GM21360 (cell line): ENCODE measurements around the gene PTPRU.
"Not testable (repeated sequence)": the region's sequence is repeated elsewhere in the genome, so short reads cannot be mapped to it uniquely, and the experiment has no call there.

Experiments used
- ATAC-seq: cut with Tn5 transposase; IDR thresholded peaks from one replicate; pipeline ENCODE4 v1.9.1; 2021; ENCODE audit warnings: mild to moderate bottlenecking, moderate library complexity; ENCODE audit not compliant: unreplicated experiment

The PTPRU gene

DNA sequence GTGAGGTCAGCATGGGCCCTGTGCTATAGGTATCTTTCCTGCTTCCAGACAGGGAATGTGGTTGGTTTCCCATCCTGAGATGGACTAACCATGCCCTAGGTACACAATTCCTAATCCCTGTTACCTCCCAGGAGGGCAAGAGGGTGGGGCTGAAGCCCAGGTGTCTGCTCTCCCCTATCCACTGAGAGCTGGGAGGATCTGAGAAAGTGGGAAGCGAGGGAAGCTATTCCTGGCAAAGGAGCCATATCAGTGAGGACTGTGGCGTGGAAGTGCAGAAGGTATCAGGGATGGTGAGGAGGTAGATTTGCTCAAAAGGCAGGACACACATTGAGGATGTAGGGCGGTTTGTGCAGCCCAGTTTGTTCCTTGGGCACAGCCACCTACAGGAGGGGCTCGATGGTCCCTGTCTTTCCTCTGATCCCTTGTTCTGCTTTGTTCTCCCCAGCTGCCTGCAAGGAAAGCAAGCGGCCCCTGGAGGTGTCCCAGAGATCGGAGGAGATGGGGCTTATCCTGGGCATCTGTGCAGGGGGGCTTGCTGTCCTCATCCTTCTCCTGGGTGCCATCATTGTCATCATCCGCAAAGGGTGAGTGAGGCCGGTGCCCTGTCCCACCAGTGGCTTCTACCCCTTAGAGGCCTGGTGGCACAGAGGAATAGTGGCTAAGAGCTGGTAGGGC is 48.1 kb downstream of the PTPRU start:
- no peak for ATAC-seq

DNA sequence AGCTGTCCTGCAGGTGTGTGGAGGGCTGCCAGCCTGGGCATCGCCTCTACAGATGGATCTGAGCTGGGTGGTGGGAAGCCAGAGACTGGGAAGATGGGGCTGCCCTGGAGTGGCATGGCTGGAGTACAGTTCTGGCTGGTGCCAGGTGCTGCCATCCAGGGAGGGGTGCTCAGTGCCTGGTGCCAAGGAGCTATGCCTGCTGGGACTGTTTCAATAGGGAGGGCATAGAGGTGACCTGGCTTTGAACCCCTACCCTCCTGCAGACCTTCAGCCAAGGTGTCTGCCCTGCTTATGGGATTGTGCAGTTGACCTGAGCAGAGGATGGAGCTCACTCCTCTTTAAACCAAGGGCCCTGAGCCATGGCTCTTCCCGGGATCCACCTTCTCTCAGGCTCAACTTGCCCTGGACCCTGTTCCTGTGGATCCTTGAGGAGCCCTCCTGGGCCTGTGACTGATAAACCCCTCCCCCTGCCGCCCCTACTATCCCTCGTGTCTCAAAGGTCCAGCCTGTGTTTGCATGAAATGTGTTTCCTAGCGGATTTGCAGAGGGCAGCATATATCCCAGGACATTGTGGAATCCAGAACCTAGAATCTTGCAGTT is 48.7 kb downstream of the PTPRU start:
- no peak for ATAC-seq

DNA sequence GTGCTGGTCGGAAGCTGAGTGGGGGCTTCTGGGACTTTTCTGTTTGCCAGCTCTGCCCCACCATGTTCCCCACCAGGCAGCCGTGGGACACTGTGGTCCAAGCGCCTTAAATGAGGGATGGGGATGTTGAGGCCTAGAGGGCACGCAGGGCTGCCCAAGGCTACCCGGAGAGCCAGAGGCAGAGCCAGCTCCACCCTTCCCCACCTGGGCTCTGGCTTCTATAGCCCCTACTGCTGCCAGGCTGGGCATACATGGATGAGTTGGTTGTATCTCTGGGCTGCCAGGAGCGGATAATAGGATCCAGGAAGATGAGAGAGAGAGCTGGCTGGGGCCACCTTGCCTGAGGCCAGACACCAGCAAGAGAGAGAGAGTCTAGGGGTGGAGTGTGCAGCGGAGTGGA is 49.4 kb downstream of the PTPRU start:
- ATAC-seq = no peak

DNA sequence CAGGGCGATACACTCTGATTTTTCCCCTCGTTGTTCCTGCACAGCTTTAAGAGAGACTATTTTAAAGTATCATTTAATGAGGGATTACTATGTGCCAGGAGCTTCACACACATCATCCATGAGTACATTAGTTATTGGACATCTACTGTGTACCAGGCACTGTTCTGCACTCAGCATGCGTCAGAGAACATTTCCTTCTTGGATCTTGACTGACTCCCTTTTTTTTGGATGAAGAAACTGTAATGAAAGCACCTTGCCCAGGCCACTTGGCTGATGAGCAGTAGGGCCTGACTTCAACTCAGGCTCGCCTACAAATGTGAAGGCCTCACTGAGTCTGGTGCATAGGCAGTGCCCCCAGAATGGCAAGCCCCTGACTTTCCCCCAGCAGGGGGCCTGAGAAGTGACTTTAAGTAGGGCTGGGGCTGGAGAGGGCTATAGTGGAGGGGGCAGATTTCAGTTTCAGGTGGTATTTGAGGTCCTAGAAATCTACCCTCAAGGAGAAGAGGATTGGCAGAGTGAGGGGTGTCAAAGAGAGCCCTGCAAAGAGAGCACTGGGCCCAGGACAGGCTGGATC is 50.0 kb downstream of the PTPRU start:
- no peak for ATAC-seq

DNA sequence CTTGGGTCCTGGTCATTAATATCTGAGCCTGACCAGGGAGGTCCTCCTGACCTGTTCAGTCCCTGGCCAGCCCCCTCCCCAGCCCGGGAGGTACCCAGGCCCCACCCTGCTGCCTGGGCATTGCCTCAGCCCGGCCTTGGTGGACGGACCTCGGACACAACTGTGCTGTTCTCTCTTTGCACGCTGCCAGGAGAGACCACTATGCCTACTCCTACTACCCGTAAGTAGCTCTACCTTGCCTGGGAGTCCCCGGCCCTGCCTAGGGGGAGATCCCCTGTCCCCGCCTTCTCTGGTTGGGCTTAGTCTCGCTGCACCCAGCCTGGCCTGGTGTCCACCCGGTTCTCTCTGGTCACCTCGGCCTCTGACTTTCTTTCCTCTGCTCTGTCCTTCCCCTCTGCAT is 53.2 kb downstream of the PTPRU start:
- ATAC-seq = no peak

DNA sequence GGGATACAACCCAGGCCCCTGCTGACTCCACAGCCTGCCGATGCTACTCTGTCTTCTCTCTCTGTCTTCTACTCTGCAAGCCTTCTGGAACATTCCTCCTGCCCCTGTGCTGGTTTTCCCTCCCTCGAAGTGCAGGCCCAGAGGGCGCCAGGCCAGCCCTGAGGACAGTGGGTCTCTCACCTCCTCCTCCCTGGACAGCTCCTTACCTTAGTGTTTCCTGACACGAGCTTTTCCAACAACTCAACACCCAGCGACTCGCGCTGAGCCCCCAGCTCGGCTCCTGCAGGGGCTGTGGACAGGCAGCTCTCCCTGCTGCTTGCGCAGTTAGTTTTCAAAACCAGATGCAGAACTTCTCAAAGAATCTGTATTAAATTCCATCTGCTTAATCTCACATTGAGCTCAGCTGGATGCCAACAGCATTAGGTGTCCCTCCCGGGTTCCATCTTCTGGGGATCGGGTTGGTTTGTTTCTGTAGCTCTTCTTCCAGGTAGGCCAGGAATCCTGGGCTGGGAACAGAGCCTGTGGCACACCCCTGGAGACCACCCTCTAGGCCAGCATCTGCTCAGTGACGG is 54.2 kb downstream of the PTPRU start:
- no peak for ATAC-seq

DNA sequence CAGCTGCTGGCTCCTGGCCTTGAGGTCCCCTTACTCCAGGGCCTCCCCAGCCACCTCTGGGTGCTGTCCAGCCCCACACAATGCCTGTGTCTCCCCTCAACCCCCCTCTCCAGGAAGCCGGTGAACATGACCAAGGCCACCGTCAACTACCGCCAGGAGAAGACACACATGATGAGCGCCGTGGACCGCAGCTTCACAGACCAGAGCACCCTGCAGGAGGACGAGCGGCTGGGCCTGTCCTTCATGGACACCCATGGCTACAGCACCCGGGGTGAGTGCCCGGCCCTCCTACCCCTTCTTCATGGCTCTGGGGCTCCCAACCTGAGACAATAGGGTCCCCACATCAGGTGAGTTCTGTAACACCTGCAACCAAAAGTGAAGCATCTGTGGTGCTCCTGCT is 55.4 kb downstream of the PTPRU start:
- no peak for ATAC-seq

DNA sequence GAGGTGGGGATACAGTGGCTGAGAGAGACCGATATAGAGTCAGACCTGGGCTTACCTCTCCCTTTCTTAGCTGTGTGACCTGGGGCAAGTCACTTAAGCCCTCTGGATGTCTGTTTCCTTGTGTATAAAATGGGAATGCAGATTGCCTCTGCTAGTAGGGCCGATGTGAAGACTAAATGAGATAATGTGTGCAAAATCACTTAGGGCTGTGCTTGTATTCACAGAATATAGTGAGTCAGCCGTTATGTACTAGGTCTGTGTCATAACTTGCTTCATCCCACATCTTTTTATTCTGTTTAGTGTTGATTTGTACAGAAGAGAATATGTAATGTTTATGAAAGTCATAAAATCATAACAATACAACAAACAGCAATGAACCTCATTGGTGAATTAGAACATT is 56.0 kb downstream of the PTPRU start:
- no peak for ATAC-seq

DNA sequence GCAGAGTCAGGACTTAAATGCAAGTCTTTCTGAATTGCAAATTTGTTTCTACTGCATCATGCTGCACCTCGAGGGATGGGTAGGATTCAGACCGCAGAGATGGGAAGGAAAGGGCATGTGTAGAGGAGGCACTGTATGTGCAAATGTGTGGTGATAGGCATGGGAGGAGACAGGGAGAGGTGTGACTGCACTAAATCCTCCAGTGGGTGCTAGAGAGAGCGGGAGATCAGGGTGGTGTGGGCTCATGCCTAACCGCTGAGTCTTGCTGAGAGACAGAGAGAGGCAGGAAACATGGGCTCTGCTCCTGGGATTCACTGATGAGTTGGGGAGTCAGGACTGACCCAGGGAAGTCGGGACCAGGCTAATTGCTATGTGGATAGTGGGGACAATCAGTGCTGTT is 61.1 kb downstream of the PTPRU start:
- ATAC-seq = no peak

DNA sequence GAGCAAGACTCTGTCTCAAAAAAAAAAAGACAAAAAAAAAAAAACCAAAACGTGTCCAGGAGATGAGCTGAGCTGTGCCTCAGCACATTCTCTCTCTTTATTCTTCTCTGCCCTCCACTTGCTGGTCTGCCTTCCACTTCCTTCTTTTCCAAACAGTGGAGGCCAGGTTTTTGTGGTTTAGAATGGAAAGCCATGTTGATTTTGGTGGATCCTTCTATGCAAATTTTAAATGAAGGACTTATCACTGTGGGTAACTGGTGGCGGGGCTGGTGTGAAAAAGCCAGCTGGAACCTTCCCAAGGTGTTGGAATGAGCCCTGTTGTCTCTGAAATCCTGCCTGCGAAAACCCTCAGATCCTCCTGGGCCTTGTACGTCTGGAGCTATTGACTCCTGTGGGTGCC is 61.9 kb downstream of the PTPRU start:
- no peak for ATAC-seq

DNA sequence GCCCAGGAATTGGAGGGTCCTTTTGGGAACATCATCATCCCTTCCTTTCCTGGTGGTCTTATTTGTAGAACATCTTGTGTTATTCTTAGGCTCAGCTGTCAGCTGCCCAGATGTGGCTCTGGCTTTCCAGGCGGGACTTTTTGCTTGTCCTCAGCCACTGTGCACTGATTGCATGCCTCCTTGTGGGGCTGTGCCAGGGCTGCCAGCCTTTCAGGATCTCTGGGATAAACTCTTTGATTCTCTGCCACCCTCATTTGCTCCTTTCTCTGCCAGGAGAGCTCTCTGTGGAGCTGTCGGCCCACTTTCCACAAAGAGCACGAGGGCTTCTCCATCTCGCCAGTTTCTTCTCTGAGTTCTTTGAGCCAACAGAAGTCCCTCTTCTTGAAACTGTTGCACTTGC is 63.1 kb downstream of the PTPRU start:
- no peak for ATAC-seq

DNA sequence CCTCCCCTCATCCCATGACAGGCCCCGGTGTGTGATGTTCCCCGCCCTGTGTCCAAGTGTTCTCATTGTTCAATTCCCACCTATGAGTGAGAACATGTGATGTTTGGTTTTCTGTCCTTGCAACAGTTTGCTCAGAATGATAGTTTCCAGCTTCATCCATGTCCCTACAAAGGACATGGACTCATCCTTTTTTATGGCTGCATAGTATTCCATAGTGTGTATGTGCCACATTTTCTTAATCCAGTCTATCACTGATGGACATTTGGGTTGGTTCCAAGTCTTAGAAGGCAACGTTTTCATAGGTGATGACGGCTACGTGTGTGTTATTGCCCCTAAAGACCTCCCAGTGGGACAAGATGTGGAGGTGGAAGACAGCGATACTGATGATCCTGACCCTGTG is 65.4 kb downstream of the PTPRU start:
- ATAC-seq = not testable (repeated sequence)

DNA sequence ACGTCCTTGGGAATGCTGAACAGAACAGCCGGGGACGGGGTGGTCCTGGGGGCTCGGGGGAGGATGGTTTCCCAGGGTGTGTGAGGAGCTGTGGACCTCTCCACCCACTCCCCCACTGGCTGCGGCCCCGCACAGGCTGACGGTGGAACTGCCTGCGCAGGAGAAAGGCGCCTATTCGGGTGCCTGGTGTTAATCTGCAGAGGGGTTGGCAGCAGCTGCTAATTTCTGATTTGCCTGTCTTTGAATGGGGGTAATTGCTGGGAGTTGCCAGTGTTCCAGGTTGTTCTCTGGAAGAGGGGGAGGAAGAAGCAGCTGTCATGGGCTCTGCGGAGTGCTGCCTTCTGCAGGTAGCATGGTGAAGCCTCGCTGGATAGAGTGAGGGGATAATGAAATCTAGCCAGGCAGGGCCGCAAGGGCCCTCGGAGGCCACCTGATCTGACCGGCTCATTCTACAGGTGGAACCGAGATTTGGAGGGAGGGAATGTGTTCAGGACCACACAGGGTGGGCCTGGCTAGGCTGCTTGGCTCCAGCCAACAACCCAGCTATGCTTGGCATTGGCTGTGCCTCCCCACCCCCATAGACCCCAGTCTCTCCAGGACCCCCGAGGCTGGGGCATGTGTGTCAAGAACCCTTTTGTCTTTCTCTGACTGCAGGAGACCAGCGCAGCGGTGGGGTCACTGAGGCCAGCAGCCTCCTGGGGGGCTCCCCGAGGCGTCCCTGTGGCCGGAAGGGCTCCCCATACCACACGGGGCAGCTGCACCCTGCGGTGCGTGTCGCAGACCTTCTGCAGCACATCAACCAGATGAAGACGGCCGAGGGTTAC is 67.1 kb downstream of the PTPRU start:
- ATAC-seq = no peak

DNA sequence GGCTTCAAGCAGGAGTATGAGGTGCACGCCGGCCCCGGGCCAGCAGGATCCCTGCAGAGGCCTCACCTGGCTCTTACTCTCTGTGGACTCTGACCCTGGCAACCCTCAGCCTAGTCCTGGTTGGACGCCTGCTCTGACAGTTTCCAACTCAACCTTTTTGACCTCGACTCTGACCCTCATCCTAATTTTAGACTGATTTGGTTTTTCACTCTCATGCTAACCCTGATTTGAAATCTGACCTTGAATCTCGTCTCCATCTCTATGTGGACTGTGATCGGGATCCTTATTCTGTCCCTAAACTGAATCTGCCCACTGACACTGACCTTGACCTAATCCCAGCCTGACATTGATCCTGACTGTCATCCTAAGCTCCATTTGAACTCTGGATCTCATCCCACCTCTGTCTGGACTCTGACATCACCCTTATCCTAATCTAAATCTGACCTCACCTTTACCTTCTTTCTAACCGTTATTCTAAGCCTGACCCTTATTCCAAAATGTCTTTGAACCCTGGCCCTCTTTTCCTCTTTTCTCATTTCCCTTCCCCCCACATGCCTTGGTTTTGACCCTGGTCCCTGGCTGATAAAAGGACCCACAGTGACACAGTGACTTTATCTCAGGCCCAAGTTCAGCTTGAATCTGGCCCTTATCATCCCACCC is 67.8 kb downstream of the PTPRU start:
- no peak for ATAC-seq

DNA sequence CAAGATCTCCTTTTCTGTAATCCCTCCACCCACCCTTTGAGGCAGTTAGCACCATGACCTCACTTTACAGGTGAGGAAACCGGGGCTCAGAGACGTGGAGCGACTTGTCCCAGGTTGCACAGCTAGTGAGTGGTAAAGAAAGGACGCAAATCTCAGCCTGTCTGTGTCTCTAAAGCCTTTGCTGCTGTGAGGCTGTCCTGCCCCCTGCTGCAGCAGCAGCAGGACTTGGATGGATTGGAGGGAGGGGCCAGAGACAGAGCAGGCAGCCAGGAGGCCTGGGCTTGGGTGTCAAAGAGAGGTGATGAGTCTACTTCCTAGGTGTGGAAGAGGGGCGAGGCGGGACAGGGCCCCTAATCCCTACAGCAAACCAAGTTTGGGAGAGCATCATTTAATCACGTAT is 69.6 kb downstream of the PTPRU start:
- no peak for ATAC-seq

DNA sequence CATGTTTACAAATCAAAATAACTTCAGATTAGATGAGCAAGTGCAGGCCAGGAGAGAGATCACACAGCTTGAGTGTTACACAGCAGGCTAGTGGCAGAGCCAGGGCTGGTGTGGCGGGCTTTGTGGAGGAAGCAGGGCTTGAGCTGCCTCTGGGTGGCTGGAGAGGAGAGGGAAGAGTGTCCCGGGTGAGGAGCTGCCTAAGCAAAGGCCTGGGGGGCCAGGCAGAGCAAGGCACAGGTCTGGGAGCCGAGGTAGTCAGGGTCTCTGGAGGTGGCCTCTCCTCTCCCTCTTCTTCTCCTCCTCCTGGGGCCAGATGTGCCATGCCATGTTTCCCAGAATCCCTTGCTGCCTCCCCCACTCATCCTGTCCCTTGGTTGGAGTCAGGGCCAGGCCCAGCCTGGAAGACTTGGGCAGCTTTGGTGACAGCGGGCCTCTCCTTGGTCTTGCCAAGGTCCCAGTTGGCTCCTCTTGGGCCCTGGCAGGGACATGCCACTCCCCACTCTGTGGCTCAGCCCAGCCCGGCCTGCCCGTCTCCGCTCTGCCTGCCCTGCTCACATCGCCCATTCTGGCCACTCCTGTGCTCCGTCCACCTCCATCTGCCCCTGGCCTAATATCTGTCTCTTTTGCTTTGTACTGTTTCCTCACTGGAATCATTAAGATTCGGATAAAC is 70.3 kb downstream of the PTPRU start:
- no peak for ATAC-seq

DNA sequence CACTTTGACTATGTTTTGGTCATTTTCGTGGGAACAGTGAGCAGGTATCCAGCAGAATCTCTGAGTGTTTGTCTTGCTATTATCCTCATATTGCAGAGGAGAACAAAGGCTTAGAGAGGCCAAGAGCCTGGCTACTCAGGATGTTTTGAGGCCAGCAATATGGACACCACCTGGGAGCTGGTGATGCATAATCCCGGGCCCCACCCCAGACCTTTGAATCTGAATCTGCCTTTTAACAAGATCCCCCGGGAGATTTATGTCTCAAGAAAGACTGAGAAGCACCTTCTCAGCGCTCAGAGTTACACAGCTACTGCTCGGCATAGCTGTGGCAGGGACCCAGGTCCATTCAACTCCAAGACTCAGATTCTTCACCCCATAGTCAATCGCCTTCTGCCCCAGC is 72.8 kb downstream of the PTPRU start:
- ATAC-seq = no peak

DNA sequence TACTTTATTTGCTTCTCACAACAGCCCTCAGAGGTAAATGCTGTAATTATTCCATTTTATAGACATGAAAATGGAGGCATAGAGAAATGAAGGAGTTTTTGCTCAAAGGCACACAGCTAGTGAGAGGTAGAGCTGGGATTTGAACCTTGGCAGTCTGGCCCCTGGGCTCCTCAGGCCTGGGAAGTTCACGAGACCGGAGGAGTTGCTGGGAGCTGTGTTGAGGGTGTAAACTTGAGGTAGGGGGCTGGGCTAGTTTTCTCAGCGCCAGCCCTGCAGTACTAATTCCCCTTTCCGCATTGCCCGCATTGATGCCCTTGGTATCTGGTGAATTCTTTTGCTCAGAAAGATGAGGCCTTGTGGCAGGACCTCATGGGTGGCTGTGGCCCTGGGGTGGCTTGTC is 73.3 kb downstream of the PTPRU start:
- no peak for ATAC-seq

DNA sequence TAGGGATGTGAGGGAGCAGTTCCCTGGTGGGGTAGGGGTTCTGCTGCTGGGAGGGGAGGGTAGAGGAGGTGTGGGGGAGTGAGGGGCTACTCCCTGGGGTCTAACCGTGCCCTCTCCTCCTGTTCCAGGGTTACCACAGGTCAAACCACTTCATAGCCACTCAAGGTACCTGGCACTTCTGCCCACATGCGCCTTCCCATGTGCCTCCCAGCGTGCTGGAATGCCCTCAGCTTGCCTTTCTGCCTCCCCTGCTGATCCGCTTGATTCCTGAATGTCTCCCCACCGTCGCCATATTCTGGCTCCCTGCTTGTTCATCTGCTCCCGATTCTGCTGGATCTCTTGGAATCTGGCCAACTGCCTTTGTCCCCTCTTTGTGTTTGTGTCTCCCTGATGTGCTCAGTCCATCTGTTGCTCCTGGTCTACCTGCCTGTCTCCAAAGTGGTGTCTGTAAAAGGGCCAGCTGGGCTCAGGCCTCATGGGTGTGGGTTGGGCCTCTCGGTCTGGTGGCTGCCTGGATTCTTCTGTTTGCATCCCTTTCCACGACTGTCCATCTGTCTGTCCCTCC is 74.4 kb downstream of the PTPRU start:
- no peak for ATAC-seq

DNA sequence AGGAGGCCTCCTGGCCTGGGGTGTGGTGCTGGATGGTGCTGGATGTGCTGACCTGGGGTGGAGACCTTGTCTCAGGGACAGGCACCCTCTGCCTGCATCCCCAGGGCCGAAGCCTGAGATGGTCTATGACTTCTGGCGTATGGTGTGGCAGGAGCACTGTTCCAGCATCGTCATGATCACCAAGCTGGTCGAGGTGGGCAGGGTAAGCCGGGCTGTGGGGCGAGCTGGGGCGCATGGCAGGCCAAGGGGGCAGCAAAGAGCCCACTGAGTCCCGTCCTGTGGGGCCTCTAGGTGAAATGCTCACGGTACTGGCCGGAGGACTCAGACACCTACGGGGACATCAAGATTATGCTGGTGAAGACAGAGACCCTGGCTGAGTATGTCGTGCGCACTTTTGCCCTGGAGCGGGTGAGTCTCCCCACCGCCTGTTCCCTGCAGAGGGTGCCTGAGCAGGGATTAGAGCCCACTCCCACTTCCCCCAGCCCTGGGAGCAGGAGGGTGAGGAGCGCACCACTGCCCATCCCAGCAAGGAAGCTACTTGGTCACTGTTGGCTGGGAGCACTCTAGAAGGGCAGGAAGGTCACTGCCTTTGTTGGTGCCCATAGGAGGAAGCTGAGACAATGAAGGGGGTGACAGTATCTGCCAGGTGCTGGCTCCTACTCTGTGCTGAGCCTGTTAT is 75.2 kb downstream of the PTPRU start:
- ATAC-seq = no peak
